ENCODE measurements around the gene FAM163B. TPM values are rescaled to one million over a fixed set of nuclear protein-coding genes. Genes with fewer than 3 reads are reported as not detected.
"Not testable (repeated sequence)": the region's sequence is repeated elsewhere in the genome, so short reads cannot be mapped to it uniquely, and the experiment has no call there.

The FAM163B gene
- polyA plus RNA-seq, 1 experiment: not detected

DNA sequence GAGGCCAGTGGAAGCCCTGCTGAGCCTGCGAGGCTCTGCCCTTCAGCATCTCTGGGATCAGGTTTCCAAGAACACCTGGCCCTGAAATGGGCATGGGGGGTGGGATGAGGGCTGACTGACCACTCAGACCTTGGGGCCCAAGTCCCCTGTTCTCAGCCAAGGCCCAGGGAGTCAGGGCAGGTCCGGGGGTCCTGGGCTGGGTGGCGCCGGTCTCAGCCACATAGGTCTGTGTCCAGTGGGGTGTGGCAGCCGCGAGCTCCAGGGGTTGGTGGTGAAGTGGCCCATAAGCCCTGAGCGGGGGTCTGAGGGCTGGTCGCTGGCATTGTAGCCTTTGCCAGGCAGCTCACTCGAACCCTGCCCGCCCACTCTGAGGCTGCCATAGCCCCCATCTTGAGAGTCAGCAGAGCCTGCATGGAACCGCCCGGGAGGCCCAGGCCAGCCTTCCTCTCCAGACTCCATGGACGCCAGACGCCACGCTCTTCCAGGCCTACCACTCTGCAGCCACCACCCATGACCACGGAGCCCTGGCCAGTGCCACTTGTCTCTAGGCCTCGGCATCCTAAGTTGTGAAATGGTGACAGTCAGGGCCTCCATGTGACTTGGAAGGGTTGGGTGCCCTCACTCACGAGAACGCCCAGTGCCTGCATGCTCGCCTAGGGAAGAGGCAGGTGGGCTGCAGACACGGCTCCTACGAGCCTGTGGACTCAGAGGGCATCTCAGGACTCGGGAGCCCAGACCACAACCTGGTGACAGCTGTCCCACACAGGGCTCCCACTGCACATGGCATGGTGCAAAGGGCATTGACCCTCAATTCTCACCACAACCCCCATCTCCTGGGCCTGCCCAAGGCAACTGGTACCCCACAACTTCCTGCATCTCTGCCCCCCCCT lies 20.3 kb upstream of the FAM163B start:
- ChIA-PET CTCF (interaction anchor here (1.2 kb wide), 1 partner anchor 13 kb away, joined by 3 read pairs; no protein-coding TSS in a partner anchor), POLR2A (no interaction called here)
- no peak overlapping the region for H3K4me3 ChIP-seq (ENCODE audit: low read depth, low read length)
- no peaks in the 10 kb centered on the region for H3K36me3 ChIP-seq (ENCODE audit: control insufficient read depth, insufficient read depth, low read length)
- TF ChIP-seq, protein P1, sequence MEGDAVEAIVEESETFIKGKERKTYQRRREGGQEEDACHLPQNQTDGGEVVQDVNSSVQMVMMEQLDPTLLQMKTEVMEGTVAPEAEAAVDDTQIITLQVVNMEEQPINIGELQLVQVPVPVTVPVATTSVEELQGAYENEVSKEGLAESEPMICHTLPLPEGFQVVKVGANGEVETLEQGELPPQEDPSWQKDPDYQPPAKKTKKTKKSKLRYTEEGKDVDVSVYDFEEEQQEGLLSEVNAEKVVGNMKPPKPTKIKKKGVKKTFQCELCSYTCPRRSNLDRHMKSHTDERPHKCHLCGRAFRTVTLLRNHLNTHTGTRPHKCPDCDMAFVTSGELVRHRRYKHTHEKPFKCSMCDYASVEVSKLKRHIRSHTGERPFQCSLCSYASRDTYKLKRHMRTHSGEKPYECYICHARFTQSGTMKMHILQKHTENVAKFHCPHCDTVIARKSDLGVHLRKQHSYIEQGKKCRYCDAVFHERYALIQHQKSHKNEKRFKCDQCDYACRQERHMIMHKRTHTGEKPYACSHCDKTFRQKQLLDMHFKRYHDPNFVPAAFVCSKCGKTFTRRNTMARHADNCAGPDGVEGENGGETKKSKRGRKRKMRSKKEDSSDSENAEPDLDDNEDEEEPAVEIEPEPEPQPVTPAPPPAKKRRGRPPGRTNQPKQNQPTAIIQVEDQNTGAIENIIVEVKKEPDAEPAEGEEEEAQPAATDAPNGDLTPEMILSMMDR (IDR thresholded peaks at IDR 0.05; ENCODE audit: insufficient read depth, low read depth, low read length): no peak
- DNase-seq (ENCODE audit: low read depth): no peak
- H3K27me3 ChIP-seq (ENCODE audit: control insufficient read depth, insufficient read depth, low read length): peaks cover 9% of the 10 kb centered on the region

DNA sequence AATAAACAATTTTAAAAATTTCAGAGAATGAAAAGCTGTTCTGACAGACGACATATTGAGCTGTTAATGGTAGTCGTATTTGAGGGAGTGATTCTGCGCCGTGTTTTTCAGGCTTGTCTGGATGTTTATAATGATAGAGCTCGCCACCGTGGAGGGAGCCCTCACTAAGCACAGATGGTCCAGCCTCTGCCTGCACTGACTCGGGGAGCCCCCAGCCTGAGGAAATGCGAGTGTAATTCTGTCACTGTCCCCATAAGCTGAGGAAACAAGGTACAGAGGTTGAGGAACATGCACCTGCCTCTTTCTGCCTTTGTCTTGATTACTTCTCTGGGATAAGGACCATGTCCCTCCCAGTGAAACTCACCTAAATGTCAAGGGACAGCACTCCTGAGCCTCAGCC lies 19.6 kb upstream of the FAM163B start:
- ChIA-PET POLR2A (no interaction called here), CTCF (interaction anchor here (1.2 kb wide), 1 partner anchor 14 kb away, joined by 3 read pairs; no protein-coding TSS in a partner anchor)
- no peak overlapping the region for H3K4me3 ChIP-seq (ENCODE audit: low read depth, low read length)
- H3K36me3 ChIP-seq (ENCODE audit: control insufficient read depth, insufficient read depth, low read length): no peaks in the 10 kb centered on the region
- TF ChIP-seq, protein P1 (IDR thresholded peaks at IDR 0.05; ENCODE audit: insufficient read depth, low read depth, low read length): no peak
- H3K27me3 ChIP-seq (ENCODE audit: control insufficient read depth, insufficient read depth, low read length): peaks cover 7% of the 10 kb centered on the region
- DNase-seq (ENCODE audit: low read depth): no peak

DNA sequence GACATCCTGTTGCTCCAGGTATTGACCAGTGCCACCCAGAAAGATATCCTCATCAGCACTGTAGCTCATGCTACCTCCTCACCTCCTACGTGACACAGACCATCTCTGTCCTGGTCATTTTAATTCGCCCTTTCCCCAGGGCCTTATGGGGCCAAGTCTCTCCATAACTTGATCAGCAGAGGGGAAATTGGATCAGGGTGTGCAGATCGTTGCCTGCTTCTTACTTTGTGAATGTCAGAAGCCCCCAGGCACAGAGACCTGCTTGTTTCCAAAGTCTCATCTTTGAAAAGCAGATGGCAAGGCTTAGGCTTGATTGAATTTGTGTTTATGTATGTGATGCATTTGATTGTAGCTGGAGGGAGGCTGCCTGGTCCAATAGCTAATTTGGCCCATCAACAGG lies 18.2 kb upstream of the FAM163B start:
- no peak for DNase-seq (ENCODE audit: low read depth)
- no peaks in the 10 kb centered on the region for H3K36me3 ChIP-seq (ENCODE audit: control insufficient read depth, insufficient read depth, low read length)
- TF ChIP-seq, protein P1 (IDR thresholded peaks at IDR 0.05; ENCODE audit: insufficient read depth, low read depth, low read length): no peak
- H3K4me3 ChIP-seq (ENCODE audit: low read depth, low read length): no peak overlapping the region
- H3K27me3 ChIP-seq (ENCODE audit: control insufficient read depth, insufficient read depth, low read length): peaks cover 4% of the 10 kb centered on the region
- ChIA-PET POLR2A (no interaction called here), CTCF (no interaction called here)

DNA sequence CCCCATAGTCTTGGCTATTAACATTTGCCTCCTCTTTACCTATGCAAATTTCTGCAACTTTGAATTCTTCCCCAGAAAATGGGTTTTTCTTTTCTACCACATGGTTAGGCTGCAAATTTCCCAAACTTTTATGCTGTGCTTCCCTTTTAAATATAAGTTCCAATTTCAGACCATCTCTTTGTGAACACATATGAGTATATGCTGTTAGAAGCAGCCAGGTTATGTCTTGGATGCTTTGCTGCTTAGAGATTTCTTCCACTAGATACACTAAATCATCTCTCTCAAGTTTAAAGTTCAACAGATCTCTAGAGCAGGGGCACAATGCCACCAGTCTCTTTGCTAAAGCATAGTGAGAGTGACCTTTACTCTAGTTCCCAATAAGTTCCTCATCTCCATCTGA lies 16.8 kb upstream of the FAM163B start:
- peaks cover 10% of the 10 kb centered on the region for H3K27me3 ChIP-seq (ENCODE audit: control insufficient read depth, insufficient read depth, low read length)
- DNase-seq (ENCODE audit: low read depth); H3K36me3 ChIP-seq (ENCODE audit: control insufficient read depth, insufficient read depth, low read length); CTCF ChIA-PET; POLR2A ChIA-PET; H3K4me3 ChIP-seq (ENCODE audit: low read depth, low read length): not testable (repeated sequence)

DNA sequence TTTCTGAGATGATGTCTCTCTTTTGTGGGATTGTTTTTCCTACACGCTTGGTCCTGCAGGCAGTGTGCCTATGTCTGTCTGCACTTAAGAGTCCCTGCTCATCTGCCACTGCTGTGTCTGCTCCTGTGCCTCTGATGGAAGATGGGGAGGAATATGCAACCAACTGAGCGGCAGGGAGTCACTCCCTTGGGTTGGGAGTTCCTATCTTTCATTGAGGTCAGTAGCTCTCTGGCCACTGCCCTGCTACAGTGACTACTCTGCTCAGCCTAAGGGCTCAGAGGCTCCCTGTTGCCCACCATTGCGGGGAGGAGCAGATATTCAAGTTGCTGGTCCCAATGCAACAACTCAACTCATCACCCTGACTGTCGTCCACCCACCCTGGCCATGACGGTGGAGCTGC lies 13.4 kb upstream of the FAM163B start:
- CTCF ChIA-PET: no interaction called here
- no peak for DNase-seq (ENCODE audit: low read depth)
- Histone ChIP-seq H3K4me3 (ENCODE audit: low read depth, low read length) (no peak overlapping the region), H3K27me3 (ENCODE audit: control insufficient read depth, insufficient read depth, low read length) (peaks cover 15% of the 10 kb centered on the region), H3K36me3 (ENCODE audit: control insufficient read depth, insufficient read depth, low read length) (no peaks in the 10 kb centered on the region)
- TF ChIP-seq, protein P1 (IDR thresholded peaks at IDR 0.05; ENCODE audit: insufficient read depth, low read depth, low read length): no peak
- POLR2A ChIA-PET: no interaction called here
